HL-60 (cell line): ENCODE results near the gene HHLA2.

Experiments used
- DNase-seq, 2 experiments: peaks; one replicate each; pipeline ENCODE4 v3.0.0-alpha.2; 2010 to 2020; ENCODE audit warnings: low read depth in 1 of 2, low spot score in 1 of 2
- H3K27ac ChIP-seq: fragments of 250-450 bp; sonication (Bioruptor Pico); replicated peaks from 2 replicates; pipeline ENCODE4 v1.5.1; 2020; ENCODE audit warnings: mild to moderate bottlenecking, moderate library complexity
- H3K27me3 ChIP-seq: fragments of 250-450 bp; sonication (Bioruptor Pico); 2 replicates; pipeline ENCODE4 v1.5.1; 2021; ENCODE audit warnings: mild to moderate bottlenecking, moderate library complexity; ENCODE audit not compliant: insufficient read depth, poor library complexity, severe bottlenecking
- H3K4me3 ChIP-seq: replicated peaks from 2 replicates; pipeline ENCODE4 v1.5.1; 2011; ENCODE audit warnings: mild to moderate bottlenecking, control low read depth, low read length; ENCODE audit not compliant: insufficient read depth
- CTCF ChIP-seq: IDR thresholded peaks from one replicate; pipeline ENCODE4 v1.5.1; 2011; ENCODE audit warnings: low read length, control low read depth, inconsistent platforms; ENCODE audit not compliant: insufficient read depth
- GABPA ChIP-seq: IDR thresholded peaks from 2 replicates; pipeline ENCODE4 v1.6.1; 2012; ENCODE audit warnings: low read depth
- POLR2AphosphoS5 ChIP-seq: IDR thresholded peaks from 2 replicates; pipeline ENCODE4 v1.6.1; 2012; ENCODE audit warnings: low read depth
- REST ChIP-seq: IDR thresholded peaks from 2 replicates; pipeline ENCODE4 v1.6.1; 2012; ENCODE audit warnings: low read depth; ENCODE audit not compliant: insufficient replicate concordance
- SPI1 ChIP-seq: IDR thresholded peaks from 2 replicates; pipeline ENCODE4 v1.6.1; 2012; ENCODE audit warnings: low read depth, mild to moderate bottlenecking, borderline replicate concordance

HHLA2 gene

GRCh38 chr3:108403198-108403597 lies 106.8 kb downstream of the HHLA2 start:
- no peak for DNase-seq
- Histone ChIP-seq H3K27me3 (no peaks in the 10 kb centered on the region), H3K4me3 (no peak overlapping the region), H3K27ac (no peak overlapping the region)
- no peak for TF ChIP-seq CTCF
- no peak for TF ChIP-seq POLR2AphosphoS5
- TF ChIP-seq REST: no peak
- no peak for TF ChIP-seq SPI1
- TF ChIP-seq GABPA: no peak

- no peak overlapping the region for H3K4me3 ChIP-seq
- H3K27ac ChIP-seq: no peak overlapping the region
- TF ChIP-seq GABPA (no peak), REST (no peak), POLR2AphosphoS5 (no peak), SPI1 (no peak), CTCF (no peak)
- no peaks in the 10 kb centered on the region for H3K27me3 ChIP-seq
- no peak for DNase-seq
Measured at GRCh38 chr3:108403686-108404345, 107.5 kb downstream of the HHLA2 start.

- no peak for DNase-seq
- Histone ChIP-seq H3K27me3 (no peaks in the 10 kb centered on the region), H3K4me3 (no peak overlapping the region), H3K27ac (no peak overlapping the region)
- TF ChIP-seq GABPA (no peak), POLR2AphosphoS5 (no peak)
Measured at GRCh38 chr3:108404368-108404767, 108.0 kb downstream of the HHLA2 start.

GRCh38 chr3:108406063-108406660 lies 109.8 kb downstream of the HHLA2 start:
- peak; percentile 66 to 79 for DNase-seq
- H3K4me3 ChIP-seq: no peak overlapping the region

More at GRCh38 chr3:108406063-108406660, 109.8 kb downstream of the HHLA2 start:
- no peak for TF ChIP-seq REST
- TF ChIP-seq GABPA: no peak
- TF ChIP-seq CTCF: no peak
- TF ChIP-seq POLR2AphosphoS5: no peak
- TF ChIP-seq SPI1: no peak
- peak overlapping the region; percentile 52 for H3K27ac ChIP-seq
- H3K27me3 ChIP-seq: no peaks in the 10 kb centered on the region
